HUES6 (cell line): ENCODE measurements around the gene RPS23.

Experiments
- H3K27ac ChIP-seq: 2 replicates; pipeline ENCODE4 v1.7.0; 2013; ENCODE audit warnings: low read depth, mild to moderate bottlenecking, low read length, inconsistent platforms
- H3K27me3 ChIP-seq: 2 replicates; pipeline ENCODE4 v1.6.1; 2013; ENCODE audit warnings: low read length; ENCODE audit not compliant: control insufficient read depth, insufficient read depth
- H3K36me3 ChIP-seq: 2 replicates; pipeline ENCODE4 v1.6.1; 2013; ENCODE audit warnings: low read length; ENCODE audit not compliant: control insufficient read depth, insufficient read depth
- H3K4me1 ChIP-seq: 2 replicates; pipeline ENCODE4 v1.6.1; 2013; ENCODE audit warnings: low read length; ENCODE audit not compliant: control insufficient read depth, insufficient read depth
- H3K4me3 ChIP-seq: 2 replicates; pipeline ENCODE4 v1.5.1; 2013; ENCODE audit warnings: low read depth, low read length
- H3K9ac ChIP-seq: one replicate; pipeline ENCODE4 v1.6.1; 2013; ENCODE audit warnings: mild to moderate bottlenecking, low read length
- H3K9me3 ChIP-seq: 2 replicates; pipeline ENCODE4 v1.6.1; 2013; ENCODE audit warnings: low read depth, low read length; ENCODE audit not compliant: control insufficient read depth, insufficient read depth

RPS23 gene

DNA sequence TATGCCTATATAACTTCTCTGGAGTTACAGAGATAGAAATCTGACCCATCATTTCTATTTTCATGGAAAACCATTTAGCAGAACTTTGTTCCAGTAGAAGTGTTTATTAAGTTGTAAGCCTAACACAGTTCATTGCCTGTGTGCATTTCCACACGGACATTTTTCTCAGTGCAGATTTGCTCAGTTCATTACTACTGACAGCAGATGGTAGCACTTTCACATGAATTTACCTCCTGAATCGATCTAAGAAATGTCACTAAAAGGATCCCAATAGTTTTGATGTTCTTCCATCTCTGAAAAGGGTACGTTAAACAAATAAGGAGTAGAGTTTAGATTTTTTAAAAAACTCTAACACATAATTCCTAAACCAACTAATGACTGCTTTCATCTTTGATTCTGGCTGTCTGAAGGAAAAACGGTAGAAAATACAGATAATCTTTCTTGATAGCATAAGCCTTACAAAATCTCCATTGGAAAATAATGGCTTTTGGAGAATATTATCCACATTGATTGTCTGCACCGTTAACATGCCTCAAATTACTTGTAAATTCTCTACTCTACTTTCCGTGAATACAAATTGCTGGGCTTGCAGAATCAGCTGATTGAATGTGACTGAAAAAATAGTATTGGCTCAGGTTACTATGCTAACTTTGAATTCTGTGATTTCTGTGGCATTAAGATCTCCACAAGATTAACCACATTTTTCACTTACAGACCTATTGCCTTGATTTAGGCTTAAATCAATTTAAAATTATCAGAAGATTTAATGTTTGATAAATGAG is 33.1 kb downstream of the RPS23 start:
- H3K9ac ChIP-seq, result no peak overlapping the region
- H3K9me3 ChIP-seq, result no peaks in the 10 kb centered on the region; the same call in 1 of the 2 replicates
- H3K4me3 ChIP-seq, result no peak overlapping the region
- no peaks in the 10 kb centered on the region for H3K36me3 ChIP-seq
- no peaks in the 10 kb centered on the region for H3K4me1 ChIP-seq
- no peak overlapping the region for H3K27ac ChIP-seq
- no peaks in the 10 kb centered on the region for H3K27me3 ChIP-seq

DNA sequence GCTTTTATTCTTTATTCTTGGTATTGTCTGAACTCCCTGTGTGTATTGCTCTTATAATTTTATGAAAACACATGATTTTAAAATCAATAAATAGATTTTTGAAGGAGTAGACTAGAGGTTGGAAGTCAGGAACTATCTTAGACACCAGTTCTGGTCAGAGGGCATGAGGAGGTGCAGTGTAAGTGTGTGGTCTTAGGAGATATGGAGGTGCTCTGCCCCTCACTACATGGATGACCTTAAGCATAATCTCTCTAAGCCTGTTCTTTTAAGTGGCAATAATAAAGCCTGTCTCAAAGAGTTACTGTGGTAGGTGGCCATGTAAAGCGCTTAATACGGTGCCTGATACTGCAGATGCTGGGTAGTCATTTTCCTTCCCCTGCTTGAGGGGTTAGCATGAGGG is 34.0 kb downstream of the RPS23 start:
- Histone ChIP-seq H3K9me3 (no peaks in the 10 kb centered on the region; the same call in 1 of the 2 replicates), H3K27ac (no peak overlapping the region), H3K9ac (no peak overlapping the region), H3K27me3 (no peaks in the 10 kb centered on the region), H3K4me3 (no peak overlapping the region), H3K4me1 (no peaks in the 10 kb centered on the region), H3K36me3 (no peaks in the 10 kb centered on the region)

DNA sequence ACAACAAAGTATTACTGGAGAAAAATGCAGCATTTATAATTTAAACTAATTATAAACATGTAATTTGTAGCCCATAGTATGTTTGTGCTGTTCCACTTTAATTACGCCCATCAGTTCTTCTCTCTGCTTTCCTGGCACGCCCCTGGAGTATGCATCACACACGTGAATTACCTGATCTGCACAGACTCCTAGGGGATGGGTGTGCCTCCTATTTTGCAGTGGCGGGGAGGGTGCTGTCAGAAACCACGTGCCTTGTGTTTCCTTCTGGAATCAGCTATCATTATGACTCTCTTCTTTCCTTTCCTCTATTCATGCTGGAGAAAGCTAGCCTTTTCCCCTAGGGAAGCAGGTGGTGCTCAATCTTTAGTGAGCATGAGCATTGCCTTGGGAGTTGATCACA is 43.3 kb downstream of the RPS23 start:
- Histone ChIP-seq H3K9ac (no peak overlapping the region), H3K27me3 (no peaks in the 10 kb centered on the region), H3K4me3 (no peak overlapping the region), H3K36me3 (no peaks in the 10 kb centered on the region), H3K27ac (no peak overlapping the region), H3K4me1 (no peaks in the 10 kb centered on the region), H3K9me3 (no peaks in the 10 kb centered on the region)

DNA sequence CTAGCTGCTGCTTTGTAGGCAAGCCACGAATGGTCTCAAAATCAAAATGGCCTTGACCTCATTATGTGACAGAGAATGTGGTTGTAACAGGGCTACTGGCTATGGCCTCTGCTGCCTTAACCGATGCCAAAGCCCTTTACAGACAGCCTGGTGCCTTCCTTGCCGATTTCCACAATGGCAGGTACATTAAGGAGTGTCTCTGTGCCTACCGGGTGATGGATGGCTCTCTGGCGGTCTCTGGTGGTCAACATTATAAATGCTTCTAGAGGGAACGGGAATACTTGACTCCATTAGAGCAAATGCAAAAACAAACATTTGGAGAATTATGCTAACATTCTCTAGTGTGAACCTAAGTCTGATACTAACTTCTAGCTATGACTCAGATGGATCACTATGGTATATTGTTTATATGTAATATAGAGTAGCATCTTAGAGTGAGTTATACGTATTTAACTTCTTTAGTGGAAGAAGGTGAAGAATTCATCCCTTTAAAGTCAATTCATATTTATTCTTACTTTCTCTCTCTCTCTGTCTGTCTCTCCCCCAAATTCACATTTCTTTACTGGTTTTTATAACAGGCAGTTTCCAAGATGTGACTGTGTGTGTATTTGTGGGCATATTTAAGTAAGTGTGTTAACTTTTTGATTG is 52.5 kb downstream of the RPS23 start:
- no peak overlapping the region for H3K9ac ChIP-seq
- H3K27me3 ChIP-seq, result no peaks in the 10 kb centered on the region
- H3K27ac ChIP-seq, result no peak overlapping the region
- no peaks in the 10 kb centered on the region for H3K36me3 ChIP-seq
- peaks cover 14% of the 10 kb centered on the region for H3K4me1 ChIP-seq
- H3K9me3 ChIP-seq, result no peaks in the 10 kb centered on the region
- H3K4me3 ChIP-seq, result no peak overlapping the region
